Keratinocyte (primary cell): ENCODE results near the gene NANOS2. TPM values are rescaled to one million over a fixed set of nuclear protein-coding genes. Genes with fewer than 3 reads are reported as not detected.
A peak's percentile ranks its signal among the peaks of the same experiment; 100 is the strongest.

Source experiments
- DNase-seq: peaks from one replicate; pipeline ENCODE4 v3.0.0-alpha.2; 2011; ENCODE audit warnings: low read depth, missing footprints, low spot score
- FAIRE-seq: peaks from 2 replicates; lab custom pipeline; 2011; peaks lifted over from hg19 to GRCh38; lab: Jason Lieb, UNC
- H2AFZ ChIP-seq: 2 replicates; pipeline ENCODE4 v1.6.0; 2012; ENCODE audit warnings: low read length, control low read depth, inconsistent platforms; ENCODE audit not compliant: control insufficient read depth
- H3K27ac ChIP-seq: 2 replicates; pipeline ENCODE4 v1.5.1; 2011; ENCODE audit warnings: low read length; ENCODE audit not compliant: control insufficient read depth, insufficient read depth
- H3K27me3 ChIP-seq: 3 replicates; pipeline ENCODE4 v1.6.0; 2011; ENCODE audit warnings: low read length; ENCODE audit not compliant: control insufficient read depth, insufficient read depth; ENCODE audit errors: extremely low read depth
- H3K36me3 ChIP-seq, 2 experiments: 2 replicates in 1 of 2; 3 replicates in 1 of 2; pipeline ENCODE4 v1.5.1; 2011; ENCODE audit warnings: low read length in 2 of 2, mild to moderate bottlenecking in 1 of 2; ENCODE audit not compliant: control insufficient read depth in 2 of 2, insufficient read depth in 2 of 2; ENCODE audit errors: extremely low read depth in 1 of 2
- H3K4me1 ChIP-seq: 3 replicates; pipeline ENCODE4 v1.5.1; 2011; ENCODE audit warnings: low read length; ENCODE audit not compliant: control insufficient read depth, insufficient read depth; ENCODE audit errors: extremely low read depth
- H3K4me2 ChIP-seq: 3 replicates; pipeline ENCODE4 v1.6.0; 2011; ENCODE audit warnings: low read depth, low read length; ENCODE audit not compliant: control insufficient read depth, insufficient read depth; ENCODE audit errors: extremely low read depth
- H3K4me3 ChIP-seq, 3 experiments: fragments of 200-600 bp in 1 of 3; sonication (generic) in 1 of 3; 2 replicates in 2 of 3; 3 replicates in 1 of 3; pipeline ENCODE4 v1.5.1; 2011 to 2016; ENCODE audit warnings: low read length in 3 of 3, mild to moderate bottlenecking in 3 of 3, control low read depth in 2 of 3, inconsistent platforms in 1 of 3, low read depth in 1 of 3, mixed read lengths in 1 of 3, mixed run types in 1 of 3, moderate library complexity in 1 of 3; ENCODE audit not compliant: control insufficient read depth in 2 of 3, insufficient read depth in 2 of 3; ENCODE audit errors: extremely low read depth in 1 of 3
- H3K79me2 ChIP-seq: 2 replicates; pipeline ENCODE4 v1.6.0; 2012; ENCODE audit warnings: low read length; ENCODE audit not compliant: control insufficient read depth, insufficient read depth
- H3K9ac ChIP-seq: 3 replicates; pipeline ENCODE4 v1.6.0; 2011; ENCODE audit warnings: low read length; ENCODE audit not compliant: control insufficient read depth, insufficient read depth; ENCODE audit errors: extremely low read depth
- H3K9me1 ChIP-seq: 3 replicates; pipeline ENCODE4 v1.6.0; 2011; ENCODE audit warnings: low read length; ENCODE audit not compliant: control insufficient read depth, insufficient read depth; ENCODE audit errors: extremely low read depth
- H3K9me3 ChIP-seq: 2 replicates; pipeline ENCODE4 v1.5.1; 2012; ENCODE audit warnings: low read depth, low read length; ENCODE audit not compliant: control insufficient read depth
- H4K20me1 ChIP-seq: 3 replicates; pipeline ENCODE4 v1.6.0; 2011; ENCODE audit warnings: low read length; ENCODE audit not compliant: control insufficient read depth, insufficient read depth; ENCODE audit errors: extremely low read depth
- EZH2 ChIP-seq: IDR thresholded peaks from one replicate; pipeline ENCODE4 v1.6.1; 2012; ENCODE audit warnings: inconsistent platforms, mild to moderate bottlenecking, low read length, moderate library complexity
- dilution Hi-C: fragments of 300-500 bp; cut with MboI; formaldehyde crosslinking; loops from one replicate; pipeline ENCODE4 v1.7.0; 2020; ENCODE audit warnings: low sequenced_read_pairs; ENCODE audit not compliant: extremely low pct_ligation_motif_present
- polyA minus RNA-seq, 3 experiments: library from RNA; depleted of rRNA, polyadenylated mRNA; stranded (reverse); fragments of >200 nt; gene quantifications; 1 replicate in 1 of 3; 2 replicates in 1 of 3; 3 replicates in 1 of 3; pipeline ENCODE4 v1.2.3, GENCODE V29; 2011
- polyA plus RNA-seq, 5 experiments: library from polyadenylated mRNA; depleted of rRNA in 3 of 5; stranded (reverse) in 3 of 5; stranded (forward) in 1 of 5; unstranded in 1 of 5; fragments of >200 nt; gene quantifications; 1 replicate in 1 of 5; 2 replicates in 3 of 5; 3 replicates in 1 of 5; pipeline versions ENCODE4 v1.2.1 to v1.2.3, GENCODE V29; 2011 to 2012; ENCODE audit warnings: missing spikeins in 2 of 5, low read depth in 1 of 5, low replicate concordance in 1 of 5
- TF ChIP-seq, protein P1 (sequence below), 3 experiments: IDR thresholded peaks in 1 of 3; conservative IDR thresholded peaks in 1 of 3; optimal IDR thresholded peaks in 1 of 3; 2 replicates in 2 of 3; 3 replicates in 1 of 3; pipeline versions ENCODE3 to v1.5.1; 2011; ENCODE audit warnings: low read length in 3 of 3, mild to moderate bottlenecking in 3 of 3, moderate library complexity in 2 of 3, control low read depth in 1 of 3, inconsistent platforms in 1 of 3; ENCODE audit not compliant: insufficient read depth in 2 of 3; ENCODE audit errors: extremely low read depth in 1 of 3

The NANOS2 gene
- polyA plus RNA-seq (not detected in 3 replicates), polyA minus RNA-seq (not detected in 3 replicates)
- polyA plus RNA-seq (2011; ENCODE audit: low read depth), result not detected
- polyA plus RNA-seq (2011; cell fraction: cytosol; rRNA removed), result not detected in 2 replicates
- not detected in 2 replicates for polyA plus RNA-seq (2011; cell fraction: nucleus; rRNA removed)
- not detected in 2 replicates for polyA plus RNA-seq (2012; ENCODE audit: low replicate concordance)
- not detected for polyA minus RNA-seq (2011; cell fraction: cytosol; rRNA and poly(A)+ RNA removed)
- not detected in 2 replicates for polyA minus RNA-seq (2011; cell fraction: nucleus; rRNA and poly(A)+ RNA removed)

GRCh38 chr19:45913874-45914830 lies at the start of gene NANOS2:
Gene NANOS2, minus strand, starts transcription at chr19:45914778. Its CDS starts 85 bp downstream, at chr19:45914693.
- H3K9ac ChIP-seq, result no peak within 1 kb of the TSS
- dilution Hi-C loops, result no loop called here
- no peaks in the 10 kb centered on the region for H3K36me3 ChIP-seq
- H3K4me2 ChIP-seq, result no peak within 1 kb of the TSS
- no peaks in the 10 kb centered on the region for H3K4me1 ChIP-seq
- H2AFZ ChIP-seq, result no peak within 1 kb of the TSS
- H3K27ac ChIP-seq, result no peak within 1 kb of the TSS
- no peak for DNase-seq
- no peak for FAIRE-seq
- H3K4me3 ChIP-seq, result no peak within 1 kb of the TSS
- peaks cover 6% of the 10 kb centered on the region for H3K27me3 ChIP-seq
- H3K9me1 ChIP-seq, result no peaks in the 10 kb centered on the region
- TF ChIP-seq, protein P1, sequence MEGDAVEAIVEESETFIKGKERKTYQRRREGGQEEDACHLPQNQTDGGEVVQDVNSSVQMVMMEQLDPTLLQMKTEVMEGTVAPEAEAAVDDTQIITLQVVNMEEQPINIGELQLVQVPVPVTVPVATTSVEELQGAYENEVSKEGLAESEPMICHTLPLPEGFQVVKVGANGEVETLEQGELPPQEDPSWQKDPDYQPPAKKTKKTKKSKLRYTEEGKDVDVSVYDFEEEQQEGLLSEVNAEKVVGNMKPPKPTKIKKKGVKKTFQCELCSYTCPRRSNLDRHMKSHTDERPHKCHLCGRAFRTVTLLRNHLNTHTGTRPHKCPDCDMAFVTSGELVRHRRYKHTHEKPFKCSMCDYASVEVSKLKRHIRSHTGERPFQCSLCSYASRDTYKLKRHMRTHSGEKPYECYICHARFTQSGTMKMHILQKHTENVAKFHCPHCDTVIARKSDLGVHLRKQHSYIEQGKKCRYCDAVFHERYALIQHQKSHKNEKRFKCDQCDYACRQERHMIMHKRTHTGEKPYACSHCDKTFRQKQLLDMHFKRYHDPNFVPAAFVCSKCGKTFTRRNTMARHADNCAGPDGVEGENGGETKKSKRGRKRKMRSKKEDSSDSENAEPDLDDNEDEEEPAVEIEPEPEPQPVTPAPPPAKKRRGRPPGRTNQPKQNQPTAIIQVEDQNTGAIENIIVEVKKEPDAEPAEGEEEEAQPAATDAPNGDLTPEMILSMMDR (optimal IDR thresholded peaks at IDR 0.05 in 1 of 3, IDR thresholded peaks at IDR 0.05 in 1 of 3, conservative IDR thresholded peaks at IDR 0.05 in 1 of 3; ENCODE audit: extremely low read depth in 1 of 3, insufficient read depth in 2 of 3, low read length in 3 of 3), result peak in 1 of 3 experiments; percentile 20
- no peak for TF ChIP-seq EZH2
- H3K9me3 ChIP-seq, result no peaks in the 10 kb centered on the region
- H4K20me1 ChIP-seq, result no peaks in the 10 kb centered on the region
- no peaks in the 10 kb centered on the region for H3K79me2 ChIP-seq

DNA sequence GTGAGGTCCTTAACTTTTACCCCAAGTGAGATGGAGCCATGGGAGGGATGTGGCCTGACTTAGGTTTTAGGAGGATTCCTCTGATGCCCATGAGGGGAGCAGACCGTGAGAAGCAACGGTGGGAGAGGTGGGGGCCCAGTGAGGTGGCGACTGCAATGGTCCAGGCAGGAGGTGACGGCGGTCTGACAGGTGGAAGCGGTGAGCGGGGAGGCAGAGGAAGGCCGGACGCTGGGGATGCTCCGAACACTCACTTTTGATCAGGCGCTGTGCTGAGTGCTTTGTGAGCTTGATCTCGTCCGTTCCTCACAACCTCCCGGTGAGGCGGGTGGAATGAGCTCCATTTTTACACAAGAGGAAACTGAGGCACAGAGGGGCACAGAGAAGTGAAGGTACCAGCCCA lies 47.4 kb upstream of the NANOS2 start:
- H3K79me2 ChIP-seq, result no peaks in the 10 kb centered on the region
- H3K4me3 ChIP-seq, result no peak overlapping the region
- H3K4me1 ChIP-seq, result no peaks in the 10 kb centered on the region
- no peak overlapping the region for H3K4me2 ChIP-seq
- TF ChIP-seq, protein P1 (optimal IDR thresholded peaks at IDR 0.05 in 1 of 3, IDR thresholded peaks at IDR 0.05 in 1 of 3, conservative IDR thresholded peaks at IDR 0.05 in 1 of 3; ENCODE audit: extremely low read depth in 1 of 3, insufficient read depth in 2 of 3, low read length in 3 of 3), result no peak
- no peak for TF ChIP-seq EZH2
- no peaks in the 10 kb centered on the region for H3K36me3 ChIP-seq
- H3K9me3 ChIP-seq, result no peaks in the 10 kb centered on the region
- H3K27ac ChIP-seq, result no peak overlapping the region
- dilution Hi-C loops, result no loop called here
- no peaks in the 10 kb centered on the region for H3K9me1 ChIP-seq
- H3K27me3 ChIP-seq, result peaks cover 32% of the 10 kb centered on the region
- no peaks in the 10 kb centered on the region for H4K20me1 ChIP-seq
- no peak overlapping the region for H3K9ac ChIP-seq
- FAIRE-seq, result no peak
- no peak overlapping the region for H2AFZ ChIP-seq
- DNase-seq, result no peak
